Lower lobe of right lung (tissue), 2 donors: ENCODE data around the gene CD34. TPM values are rescaled to one million over a fixed set of nuclear protein-coding genes. Genes with fewer than 3 reads are reported as not detected.

Experiments used
- ATAC-seq, 2 donors: fragments of 200-7000 bp; cut with Tn5 transposase; one replicate each; pipeline ENCODE4 v1.9.1; 2020 to 2022; ENCODE audit warnings: mild to moderate bottlenecking in 2 of 2, moderate library complexity in 2 of 2
- DNase-seq: peaks from one replicate; pipeline ENCODE4 v3.0.0-alpha.2; 2020
- H3K27ac ChIP-seq: fragments of 200-600 bp; one replicate; pipeline ENCODE4 v1.8.0; 2022
- H3K27me3 ChIP-seq: fragments of 200-600 bp; one replicate; pipeline ENCODE4 v1.8.0; 2022; ENCODE audit warnings: low read depth
- H3K36me3 ChIP-seq: fragments of 200-600 bp; one replicate; pipeline ENCODE4 v1.8.0; 2022; ENCODE audit warnings: mild to moderate bottlenecking
- H3K4me1 ChIP-seq: fragments of 200-600 bp; one replicate; pipeline ENCODE4 v1.8.0; 2022
- H3K4me3 ChIP-seq: fragments of 200-600 bp; one replicate; pipeline ENCODE4 v1.8.0; 2022; ENCODE audit warnings: mild to moderate bottlenecking
- H3K9me3 ChIP-seq: fragments of 200-600 bp; one replicate; pipeline ENCODE4 v1.8.0; 2022
- CTCF ChIP-seq: fragments of 200-600 bp; IDR thresholded peaks from one replicate; pipeline ENCODE4 v1.8.0; 2022; ENCODE audit warnings: antibody characterized with exemption, mild to moderate bottlenecking
- intact Hi-C: fragments of 100-400 bp; cut with DNase I; formaldehyde crosslinking; loops from one replicate; pipeline ENCODE4 v1.11.0; 2022
- total RNA-seq: library from RNA; stranded (reverse); fragmentation: NEBNext Ultra II Directional; extraction: Animal tissue kit (Norgen Biotek cat#: 25700); gene quantifications from one replicate; pipeline ENCODE4 v1.2.1, GENCODE V29; 2021
- donor health status: DM: no; HTN: yes; CAD: no; lungs with severe emphysema.

The CD34 gene
- total RNA-seq, 1 donor from 2014 or later, result 44.6 TPM

DNA sequence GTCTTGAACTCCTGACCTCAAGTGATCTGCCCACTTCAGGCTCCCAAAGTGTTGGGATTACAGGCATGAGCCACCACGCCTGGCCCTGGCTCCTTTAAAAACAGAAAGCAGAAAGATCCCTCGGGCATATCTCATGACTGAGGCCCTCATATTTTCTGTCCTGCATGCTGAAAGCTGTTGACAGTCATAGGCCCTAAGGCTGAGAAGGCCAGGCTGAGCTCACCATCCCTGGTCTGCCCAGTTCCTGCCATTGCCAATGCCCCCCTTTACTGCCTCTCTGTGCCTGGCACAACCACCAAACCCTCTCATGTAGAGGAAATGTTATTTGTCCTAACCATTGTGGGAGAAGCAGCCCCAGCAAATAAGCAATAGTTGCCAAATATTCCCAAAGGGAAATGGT is 12.7 kb downstream of the CD34 start:
- Histone ChIP-seq H3K4me3 (no peak overlapping the region), H3K27ac (no peak overlapping the region), H3K27me3 (no peaks in the 10 kb centered on the region), H3K9me3 (no peaks in the 10 kb centered on the region), H3K4me1 (peaks cover 26% of the 10 kb centered on the region), H3K36me3 (no peaks in the 10 kb centered on the region)
- DNase-seq, result no peak
- no peak for ATAC-seq
- no peak for TF ChIP-seq CTCF
- intact Hi-C loops, result no loop called here

- peak overlapping the region; percentile 28 for H3K27ac ChIP-seq
- no peaks in the 10 kb centered on the region for H3K27me3 ChIP-seq
- no peak for ATAC-seq
- H3K36me3 ChIP-seq, result no peaks in the 10 kb centered on the region
- DNase-seq, result no peak
- intact Hi-C loops, result no loop called here
- no peak overlapping the region for H3K4me3 ChIP-seq
- TF ChIP-seq CTCF, result peak; percentile 16
- no peaks in the 10 kb centered on the region for H3K9me3 ChIP-seq
- peaks cover 19% of the 10 kb centered on the region for H3K4me1 ChIP-seq
These were observed 13.7 kb downstream of the CD34 start for GRCh38 chr1:207897188-207897587.

GRCh38 chr1:207896547-207896946 is 14.4 kb downstream of the CD34 start:
- Histone ChIP-seq H3K36me3 (no peaks in the 10 kb centered on the region), H3K27me3 (no peaks in the 10 kb centered on the region), H3K9me3 (no peaks in the 10 kb centered on the region), H3K4me1 (peaks cover 25% of the 10 kb centered on the region), H3K4me3 (no peak overlapping the region), H3K27ac (no peak overlapping the region)
- intact Hi-C loops, result no loop called here
- TF ChIP-seq CTCF, result no peak
- DNase-seq, result no peak
- ATAC-seq, result no peak

DNA sequence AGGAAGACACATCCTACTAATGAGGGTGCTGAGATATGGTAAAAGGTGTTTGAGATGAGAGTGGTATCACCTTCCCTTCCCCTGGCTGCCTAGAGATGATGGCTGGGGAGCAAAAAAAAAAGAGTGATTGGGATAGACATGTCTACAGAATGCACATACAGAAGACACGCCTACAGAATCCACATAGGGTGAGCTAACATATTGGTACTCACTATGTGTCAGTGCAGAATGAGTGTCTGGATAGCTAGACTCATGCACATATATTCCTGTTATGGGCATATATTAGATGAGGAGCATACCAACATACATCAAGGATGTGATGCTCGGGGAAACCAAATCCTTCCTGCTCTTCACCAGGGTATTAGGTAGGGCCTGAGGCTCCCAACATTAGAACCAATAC is 16.2 kb downstream of the CD34 start:
- H3K27ac ChIP-seq, result no peak overlapping the region
- no peak for ATAC-seq

DNA sequence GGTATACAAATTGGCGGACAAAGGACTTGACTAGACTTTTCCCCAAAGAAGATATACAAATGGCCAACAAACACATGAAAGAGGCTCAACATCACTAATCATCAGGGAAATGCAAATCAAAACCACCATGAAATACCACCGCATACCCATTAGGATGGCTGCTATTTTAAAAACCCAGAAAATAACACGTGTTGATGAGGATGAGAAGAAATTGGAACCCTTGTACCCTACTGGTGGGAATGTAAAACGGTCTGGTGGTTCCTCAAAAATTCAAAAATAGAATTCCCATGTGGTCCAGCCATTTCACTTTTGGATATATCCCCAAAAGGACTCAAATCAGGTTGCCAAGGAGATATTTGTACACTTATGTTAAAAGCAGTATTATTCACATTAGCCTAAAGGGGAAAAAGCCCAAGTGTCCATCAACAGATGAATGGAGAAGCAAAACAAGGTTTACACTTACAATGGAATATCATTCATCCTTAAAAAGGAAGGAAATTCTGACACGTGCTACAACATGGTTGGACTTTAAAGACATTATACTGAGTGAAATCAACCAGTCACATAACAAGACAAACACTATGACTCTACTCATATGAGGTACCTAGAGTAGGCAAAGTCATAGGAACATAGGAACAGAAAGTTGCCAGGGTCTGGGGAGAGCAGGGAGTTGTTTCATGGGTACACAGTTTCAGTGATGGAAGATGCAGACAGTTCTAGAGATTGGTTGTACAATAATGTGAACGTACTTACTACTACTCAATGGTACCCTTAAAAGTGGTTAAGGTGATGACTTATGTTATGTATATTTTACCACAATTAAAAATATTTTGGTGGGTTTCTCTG is 17.0 kb downstream of the CD34 start:
- no peaks in the 10 kb centered on the region for H3K27me3 ChIP-seq
- intact Hi-C loops, result no loop called here
- TF ChIP-seq CTCF, result no peak
- H3K9me3 ChIP-seq, result no peaks in the 10 kb centered on the region
- H3K36me3 ChIP-seq, result no peaks in the 10 kb centered on the region
- no peak overlapping the region for H3K27ac ChIP-seq
- ATAC-seq (no peak), DNase-seq (no peak)
- H3K4me3 ChIP-seq, result no peak overlapping the region
- H3K4me1 ChIP-seq, result peaks cover 46% of the 10 kb centered on the region

More for the DNA sequence above, 16.2 kb downstream of the CD34 start:
- intact Hi-C loops, result no loop called here
- Histone ChIP-seq H3K36me3 (no peaks in the 10 kb centered on the region), H3K4me3 (no peak overlapping the region), H3K4me1 (peaks cover 38% of the 10 kb centered on the region), H3K9me3 (no peaks in the 10 kb centered on the region), H3K27me3 (no peaks in the 10 kb centered on the region)
- TF ChIP-seq CTCF, result no peak
- no peak for DNase-seq
